ENCODE measurements around the gene TGFA.

Gene TGFA

DNA sequence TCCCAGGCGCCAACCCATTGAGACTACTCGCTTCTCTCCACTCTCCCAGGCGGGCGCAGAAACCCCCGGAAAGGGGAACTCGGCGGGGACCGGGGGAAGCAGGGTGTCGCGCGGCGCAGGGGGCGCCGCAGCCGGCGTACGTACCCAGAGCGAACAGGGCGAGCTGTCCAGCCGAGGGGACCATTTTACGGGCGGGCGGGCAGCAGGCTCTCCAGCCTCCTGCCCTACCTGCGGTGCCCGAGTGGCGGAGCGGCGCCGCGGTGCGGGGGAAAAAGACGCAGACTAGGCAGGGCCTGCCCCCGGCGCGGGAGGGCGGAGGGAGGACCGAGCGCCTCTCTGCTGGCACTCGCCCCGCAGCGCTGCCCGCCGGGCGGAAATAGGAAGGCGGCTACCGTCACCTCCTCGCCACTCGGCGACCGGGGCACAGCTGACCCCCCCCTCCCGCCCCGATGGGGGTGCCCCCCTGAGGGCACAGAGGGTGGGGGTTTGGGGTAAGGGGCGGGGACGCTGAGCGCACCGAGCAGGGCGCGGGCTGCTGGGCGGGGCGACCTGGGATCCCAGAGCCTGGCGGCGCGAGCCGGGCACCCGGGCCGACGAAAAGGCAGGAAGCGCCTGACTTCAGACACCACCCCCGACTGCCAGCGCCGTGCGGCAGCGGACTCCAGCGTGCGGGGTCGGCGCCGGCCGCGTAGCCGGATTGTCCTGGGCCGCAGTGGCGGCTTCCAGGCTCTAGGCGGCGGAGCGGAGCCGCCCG is at the start of gene TGFA:
TSS of gene TGFA (minus strand) at position 243 of the 754 bp plus-strand sequence. CDS start at position 184, 59 bp downstream.
- no peak for DNase-seq (ENCODE audit: low read depth)

DNA sequence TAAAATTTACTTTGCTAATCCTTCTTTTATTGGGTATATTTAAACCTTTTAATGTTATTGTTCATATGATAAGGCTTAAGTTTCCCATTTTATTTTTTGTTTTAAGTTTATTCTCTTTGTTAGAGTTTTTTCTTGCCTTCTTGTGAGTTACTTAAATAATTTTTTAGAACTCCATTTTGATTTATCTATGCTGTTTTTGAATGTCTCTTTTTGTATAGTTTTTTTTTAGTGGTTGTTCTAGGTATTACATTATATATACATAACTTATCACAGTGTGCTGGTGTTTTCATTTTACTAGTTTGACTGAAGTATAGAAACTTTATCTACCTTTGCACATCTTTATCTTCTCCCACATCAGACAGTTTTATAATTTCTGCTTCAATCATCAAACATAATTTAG is 49.4 kb upstream of the TGFA start:
- no peak for DNase-seq (ENCODE audit: low read depth)

DNA sequence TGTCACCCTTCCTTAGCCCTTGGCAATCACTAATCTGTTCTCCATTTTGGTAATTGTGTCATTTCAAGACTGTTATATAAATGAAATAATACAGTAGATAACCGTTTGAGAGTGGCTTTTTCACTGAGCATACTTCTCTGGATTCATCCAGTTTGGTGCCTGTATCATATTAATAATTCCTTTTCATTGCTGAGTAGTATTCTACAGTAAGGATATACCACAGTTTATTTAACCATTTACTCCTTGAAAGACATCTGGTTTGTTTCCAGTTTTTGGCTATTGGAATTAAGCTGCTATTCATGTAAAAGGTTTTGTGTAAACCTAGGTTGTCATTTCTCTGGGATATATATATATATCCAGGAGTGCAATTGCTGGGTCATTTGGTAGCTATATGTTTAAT is 44.6 kb upstream of the TGFA start:
- no peak for DNase-seq (ENCODE audit: low read depth)

DNA sequence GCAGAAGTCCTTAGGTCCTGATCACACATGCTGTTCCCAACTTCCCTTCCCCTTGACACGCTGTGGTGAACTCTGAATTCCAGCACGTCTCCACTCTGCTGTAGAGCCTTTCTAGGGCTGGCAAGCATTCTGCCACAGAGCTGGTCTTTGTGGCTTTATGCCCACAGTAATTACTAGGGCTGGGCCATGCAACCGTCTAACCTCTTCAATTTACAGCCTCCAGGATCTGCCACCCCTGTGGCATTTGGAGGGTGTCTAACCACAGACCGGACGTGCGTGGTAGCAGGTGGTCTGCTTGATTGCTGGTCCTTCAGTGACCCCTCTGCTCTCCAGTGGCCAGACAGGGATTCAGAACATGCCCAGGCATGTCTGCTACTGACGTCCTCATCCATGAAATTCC is 43.1 kb upstream of the TGFA start:
- no peak for DNase-seq (ENCODE audit: low read depth)

DNA sequence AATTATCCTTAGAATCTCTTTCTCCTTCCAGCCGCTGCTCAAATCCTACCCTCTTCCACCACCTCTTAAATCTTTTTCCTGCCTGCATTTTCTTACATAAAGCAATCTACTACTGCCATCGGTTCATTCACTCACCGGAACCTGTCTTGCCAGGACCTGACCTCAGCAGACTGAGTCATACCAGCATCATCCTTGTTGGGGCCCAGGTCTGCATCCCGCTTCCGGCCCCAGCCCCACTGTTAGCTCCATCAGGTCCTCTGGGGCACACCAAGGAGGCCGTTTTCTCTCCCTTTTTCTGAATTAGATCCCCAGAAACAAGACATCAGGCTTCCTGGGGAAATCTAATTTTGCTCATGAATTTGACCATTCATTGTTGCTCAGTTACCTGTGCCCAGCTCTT is 42.7 kb upstream of the TGFA start:
- DNase-seq (ENCODE audit: low read depth): peak; percentile 35

DNA sequence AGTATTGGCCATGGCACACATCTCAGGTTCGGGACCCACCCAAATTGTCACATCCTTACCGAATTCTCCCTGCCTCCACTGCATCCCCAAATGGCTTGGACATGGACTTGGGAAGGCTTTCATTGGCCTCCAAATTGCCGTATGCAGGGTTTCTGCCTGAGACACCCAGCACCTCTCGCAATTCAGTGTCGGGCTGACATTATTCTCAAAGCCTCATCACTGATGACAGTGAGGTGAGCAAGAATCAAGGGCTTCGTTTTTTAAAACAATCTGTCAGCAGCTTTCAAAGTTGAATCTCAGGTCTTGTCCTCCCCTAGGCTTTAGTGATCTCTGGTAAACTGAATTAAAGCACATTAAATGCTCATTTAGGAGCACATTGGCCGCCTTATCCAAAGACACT is 29.5 kb upstream of the TGFA start:
- no peak for DNase-seq (ENCODE audit: low read depth)

DNA sequence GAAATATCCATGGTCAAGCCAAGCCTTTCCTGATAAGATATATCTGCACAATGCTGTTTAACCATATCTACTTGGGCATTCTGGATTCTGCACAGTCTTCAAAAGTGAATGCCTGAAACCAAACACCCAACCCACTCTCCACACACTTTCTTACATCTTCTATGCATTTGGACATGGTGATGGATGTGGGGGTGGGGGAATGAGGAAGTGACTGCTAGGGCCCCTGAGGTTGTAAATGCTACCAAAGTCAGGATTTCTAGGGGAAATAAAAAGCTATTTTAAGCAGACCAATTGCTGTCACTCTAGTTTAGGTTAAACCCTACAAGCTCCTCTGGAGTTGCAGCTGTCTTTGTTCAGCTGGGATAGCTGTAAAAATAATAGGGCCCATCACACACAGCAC is 26.7 kb upstream of the TGFA start:
- no peak for DNase-seq (ENCODE audit: low read depth)

DNA sequence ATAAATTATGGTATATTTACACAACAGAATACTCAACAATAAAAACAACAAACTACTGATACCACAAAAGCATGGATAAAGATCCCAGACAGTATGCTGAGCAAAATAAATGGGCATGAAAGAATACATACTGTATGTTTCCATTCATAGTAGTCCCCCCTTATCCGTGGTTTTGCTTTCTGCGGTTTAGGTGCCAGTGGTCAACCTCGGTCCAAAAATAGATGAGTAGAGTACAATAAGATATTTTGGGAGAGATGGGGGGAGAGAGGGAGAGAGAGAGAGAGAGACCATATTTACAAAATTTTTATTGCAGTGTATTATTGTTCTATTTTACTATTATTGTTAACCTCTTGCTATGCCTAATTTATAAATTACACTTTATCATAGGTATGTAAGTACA is 21.0 kb upstream of the TGFA start:
- DNase-seq (ENCODE audit: low read depth): no peak

DNA sequence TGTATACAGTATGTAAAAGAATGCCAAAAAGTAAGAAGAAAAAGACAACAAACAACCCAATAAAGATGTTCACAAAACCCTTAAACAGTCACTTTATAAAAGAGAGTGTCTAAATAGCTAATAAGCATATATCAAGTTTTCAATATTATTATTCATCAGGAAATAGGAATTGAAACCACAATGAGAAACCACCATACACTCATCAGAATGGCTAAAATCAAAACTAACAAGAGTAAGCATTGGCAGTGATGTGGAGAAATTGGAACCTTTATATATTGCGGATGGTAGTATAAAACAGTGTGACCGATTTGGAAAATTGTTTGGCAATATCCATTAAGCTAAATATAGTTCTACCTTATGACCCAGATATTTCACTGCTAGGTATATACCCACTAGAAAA is 20.5 kb upstream of the TGFA start:
- DNase-seq (ENCODE audit: low read depth): no peak

DNA sequence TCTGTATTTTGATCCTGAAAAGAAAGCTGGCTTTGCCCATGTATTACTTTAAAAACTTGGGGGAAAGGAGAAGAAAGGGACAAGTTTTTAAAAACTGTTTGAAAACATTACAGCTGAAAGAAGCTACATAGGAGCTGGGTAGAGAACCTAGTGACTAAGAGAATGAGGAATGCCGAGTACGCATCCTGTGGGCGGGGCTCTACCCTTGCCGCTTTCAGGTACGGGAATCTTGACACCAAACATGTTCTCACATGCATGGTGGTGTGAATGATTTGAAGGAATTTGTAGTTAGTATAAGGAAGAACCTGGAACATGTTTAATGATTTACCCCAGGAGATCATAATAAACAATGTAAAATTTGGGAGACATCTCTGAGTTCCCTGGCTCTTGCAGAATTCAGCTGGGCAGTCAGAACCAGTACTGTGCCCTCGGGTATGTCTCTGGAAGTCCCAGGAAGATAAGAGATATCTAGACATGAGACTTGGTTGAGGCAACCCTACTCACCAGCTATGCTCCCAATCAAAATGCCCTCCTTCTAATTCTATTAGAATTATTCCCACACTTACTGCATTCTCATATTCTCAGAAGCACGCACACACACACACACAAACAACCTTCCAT is 16.5 kb upstream of the TGFA start:
- DNase-seq (ENCODE audit: low read depth): peak; percentile 15

DNA sequence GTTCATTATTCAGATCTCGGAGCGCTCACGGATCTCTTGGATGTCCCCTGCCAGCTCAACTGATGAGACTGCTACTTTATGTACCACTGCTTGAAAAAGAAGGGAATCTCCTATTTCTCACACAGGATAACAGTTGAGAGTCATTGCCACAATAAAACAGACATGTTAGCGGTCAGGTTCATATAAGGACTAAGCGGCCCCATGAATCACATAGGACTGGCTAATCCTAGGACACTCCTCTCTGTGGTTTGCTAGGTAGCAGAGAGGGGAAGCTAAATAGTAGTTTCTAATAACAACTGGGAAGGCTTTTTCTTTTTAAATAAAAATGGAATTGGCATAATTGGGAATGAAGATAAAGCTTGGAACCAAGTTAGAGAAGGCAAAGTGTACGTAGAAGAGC is 15.9 kb upstream of the TGFA start:
- no peak for DNase-seq (ENCODE audit: low read depth)

DNA sequence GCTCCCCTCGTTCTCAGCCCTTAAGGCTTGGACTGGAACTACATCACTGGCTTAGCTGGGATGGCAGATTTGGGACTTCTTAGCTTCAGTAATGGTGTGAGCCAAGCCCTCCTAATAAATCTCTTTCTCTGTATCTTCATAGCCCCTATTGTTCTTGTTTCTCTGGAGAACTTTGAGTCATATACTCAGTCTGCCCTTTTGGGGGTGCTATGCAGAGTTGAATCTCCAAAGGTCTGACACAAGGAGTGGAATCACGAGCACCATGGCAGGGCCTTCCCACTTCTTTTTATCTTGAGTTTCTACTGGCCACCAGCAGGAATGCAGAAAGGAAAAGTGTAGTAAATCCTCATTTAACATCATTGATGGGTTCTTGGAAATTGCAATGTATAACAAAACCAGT is 13.3 kb upstream of the TGFA start:
- no peak for DNase-seq (ENCODE audit: low read depth)

DNA sequence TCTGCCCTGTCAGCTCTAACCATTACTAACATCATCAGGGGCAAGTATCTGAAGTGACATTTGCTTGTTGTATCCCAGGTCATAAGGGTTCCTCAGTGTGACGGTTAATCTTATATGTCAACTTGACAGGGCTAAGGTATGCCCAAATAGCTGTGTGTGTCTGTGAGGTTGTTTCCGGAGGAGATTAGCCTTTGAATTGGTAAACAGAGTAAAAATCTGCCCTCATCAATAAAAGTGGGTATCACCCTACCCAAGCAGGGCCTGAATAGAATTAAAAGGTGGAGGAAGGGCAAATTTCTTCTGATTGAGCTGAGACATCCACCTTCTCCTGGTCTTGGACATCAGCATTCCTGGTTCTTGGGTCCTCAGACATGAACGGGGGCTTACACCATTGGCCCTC is 12.8 kb upstream of the TGFA start:
- no peak for DNase-seq (ENCODE audit: low read depth)

DNA sequence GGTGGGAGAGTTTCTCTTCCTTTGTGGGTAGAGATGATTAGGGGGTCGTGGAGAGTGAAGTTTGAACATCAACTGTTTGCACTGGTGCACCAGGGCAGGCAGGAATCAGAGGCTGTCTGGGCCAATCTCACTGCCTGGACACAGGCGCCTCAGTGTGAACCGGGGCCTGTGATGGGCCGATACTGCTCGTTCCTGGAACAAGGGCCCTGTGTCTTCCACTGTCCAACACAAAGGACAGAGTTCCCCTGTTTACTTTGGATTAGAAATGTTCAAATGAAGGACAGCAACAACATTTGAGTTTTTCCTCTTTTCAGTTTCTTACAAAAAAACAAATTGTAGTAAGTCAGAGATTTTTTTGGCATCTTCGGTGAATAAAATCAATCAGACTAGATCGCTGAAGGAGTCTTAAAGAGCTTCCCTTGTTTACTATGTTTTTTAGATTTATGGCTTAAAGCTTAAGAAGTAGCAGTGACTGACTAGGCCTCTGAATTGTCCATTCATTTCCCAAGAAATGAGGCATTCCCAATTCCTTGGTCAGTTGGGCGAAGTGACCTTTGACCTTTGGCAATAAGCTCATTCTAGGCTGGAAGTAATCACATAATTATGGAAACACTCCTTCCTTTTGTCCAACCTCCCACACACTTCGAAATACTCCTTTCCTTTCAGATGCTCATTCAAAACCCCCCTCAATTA is 11.6 kb upstream of the TGFA start:
- no peak for DNase-seq (ENCODE audit: low read depth)

DNA sequence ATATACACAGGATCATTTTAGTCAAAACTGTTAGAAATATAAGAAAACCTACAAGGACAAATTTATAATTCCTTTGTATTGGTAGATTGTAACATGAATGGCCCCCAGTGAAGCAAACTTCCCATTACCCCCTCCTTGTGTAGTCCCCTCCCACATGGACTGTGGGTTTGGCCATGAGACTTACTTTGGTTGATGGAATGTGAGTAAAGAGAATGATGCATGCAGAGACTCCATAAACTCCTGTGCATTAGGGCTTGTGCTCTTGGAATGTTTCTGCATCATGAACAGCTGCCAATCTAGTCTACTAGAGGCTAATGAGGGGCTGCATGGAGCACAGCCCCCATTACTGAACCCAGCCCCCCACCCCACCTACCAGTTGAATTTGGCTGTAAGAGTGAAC is 8.3 kb upstream of the TGFA start:
- DNase-seq (ENCODE audit: low read depth): no peak

DNA sequence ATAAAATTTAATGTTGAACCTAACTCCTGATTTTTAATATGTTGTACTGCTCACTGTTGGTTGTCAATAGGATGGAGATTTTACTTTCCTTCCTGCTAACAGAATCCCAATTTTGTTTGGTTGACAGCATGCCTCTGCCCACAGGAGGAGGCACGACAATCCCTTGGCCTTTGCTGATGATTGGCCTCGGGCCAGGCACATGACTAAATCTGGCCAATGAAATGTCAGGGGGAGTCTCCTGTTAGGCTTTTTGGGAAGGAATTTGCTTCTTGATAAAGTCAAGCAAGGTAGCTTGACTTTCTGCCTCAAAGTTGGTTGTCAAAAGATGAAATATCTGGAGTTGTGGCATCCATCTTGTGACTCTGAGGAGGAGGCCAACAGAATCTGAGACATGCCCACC is 6.8 kb upstream of the TGFA start:
- DNase-seq (ENCODE audit: low read depth): no peak

DNA sequence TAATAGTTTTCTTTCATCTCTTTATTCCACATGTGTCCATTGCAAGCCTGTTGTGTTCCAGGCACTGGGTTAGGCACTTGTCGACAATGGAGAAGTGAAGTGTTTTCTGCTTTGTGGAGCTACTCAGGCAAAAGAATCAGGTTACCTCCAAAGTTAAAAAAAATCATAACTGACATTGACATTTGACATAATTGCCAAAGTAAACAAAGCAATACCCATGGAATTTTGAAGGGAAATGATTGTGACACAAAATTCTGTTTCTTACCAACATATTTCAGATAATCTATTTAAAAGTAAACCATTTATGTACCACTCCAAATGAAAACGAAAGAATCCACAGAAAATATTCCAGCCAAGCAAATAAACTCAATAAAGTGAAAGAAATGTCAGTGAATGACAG is 6.4 kb upstream of the TGFA start:
- DNase-seq (ENCODE audit: low read depth): no peak

DNA sequence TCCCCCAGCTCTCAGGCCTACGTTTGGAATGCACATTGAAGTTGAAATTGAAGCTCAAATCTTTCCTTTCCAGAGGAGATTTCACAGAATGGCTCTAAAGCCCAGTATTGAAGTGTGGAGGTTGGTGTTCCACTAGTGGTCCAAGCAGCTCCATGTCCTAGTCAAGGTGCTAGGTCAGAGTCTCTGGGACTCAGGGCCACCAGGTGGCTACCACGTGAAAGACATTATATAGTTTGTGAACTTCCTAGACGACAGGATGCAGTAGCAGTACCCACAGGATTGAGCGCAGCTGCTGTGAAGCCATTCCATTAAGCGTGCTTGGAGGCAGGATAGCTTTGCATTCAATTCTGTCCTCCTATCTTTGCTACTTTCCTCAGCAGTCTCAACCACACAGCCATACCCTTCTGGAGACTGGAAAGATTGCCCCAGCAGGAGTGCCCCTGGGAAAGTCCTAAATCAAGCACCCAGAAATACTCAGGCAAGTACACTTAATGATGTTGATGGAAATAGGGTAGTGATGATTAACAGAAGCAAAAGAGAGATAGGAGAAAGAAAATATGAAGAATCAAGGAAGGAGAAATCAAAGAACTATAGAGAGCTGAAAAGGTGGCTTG is 4.7 kb upstream of the TGFA start:
- DNase-seq (ENCODE audit: low read depth): no peak

DNA sequence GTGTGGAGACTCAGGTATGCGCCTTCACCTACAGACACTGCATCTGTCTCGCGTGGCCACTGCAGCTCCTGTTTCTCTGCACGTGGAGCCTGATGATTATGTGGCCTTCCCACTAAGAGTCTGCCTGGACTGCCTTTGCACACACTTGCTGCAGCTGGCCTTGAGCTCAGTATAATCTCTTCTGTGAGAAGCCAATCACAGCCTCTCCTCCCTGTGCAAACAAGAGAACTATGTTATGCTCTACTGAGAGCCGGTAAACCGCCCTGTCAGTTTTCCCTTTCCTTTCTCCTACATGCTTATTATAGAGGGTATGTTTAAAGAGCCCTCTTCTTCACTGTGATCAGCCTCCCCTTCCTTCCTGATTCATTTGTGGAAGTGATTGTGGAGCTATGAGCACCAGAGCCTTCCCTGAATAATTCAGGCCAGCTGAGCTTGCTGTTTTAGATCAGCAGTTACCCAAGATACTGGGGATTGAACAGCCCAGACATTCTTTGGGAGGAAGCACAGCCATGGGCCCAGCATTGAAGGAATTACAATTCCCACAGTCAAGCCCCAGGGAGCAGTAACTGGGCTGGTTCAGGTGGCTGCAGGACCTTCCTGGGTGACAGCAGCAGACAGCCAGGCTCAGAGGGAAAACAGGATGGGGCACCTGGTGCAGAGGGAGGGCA is 3.7 kb upstream of the TGFA start:
- DNase-seq (ENCODE audit: low read depth): no peak

DNA sequence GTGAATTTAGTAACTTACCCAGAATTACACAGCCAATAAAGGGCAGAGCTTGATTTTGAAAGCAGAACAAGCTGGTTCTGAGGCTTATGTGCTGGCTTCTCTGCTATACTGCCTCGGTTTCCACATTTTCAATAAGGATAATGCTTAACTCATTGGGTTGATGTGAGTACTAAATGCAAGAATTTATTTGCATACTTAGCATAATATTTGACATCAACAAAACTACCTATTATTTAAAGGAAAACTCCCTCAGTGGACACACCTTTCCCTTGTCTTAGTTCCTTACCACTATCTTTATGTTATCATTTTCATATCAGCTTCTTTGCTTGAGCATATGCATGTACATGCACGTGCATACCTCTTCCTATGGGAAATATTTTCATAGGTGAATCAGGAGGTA is 3.0 kb upstream of the TGFA start:
- no peak for DNase-seq (ENCODE audit: low read depth)

DNA sequence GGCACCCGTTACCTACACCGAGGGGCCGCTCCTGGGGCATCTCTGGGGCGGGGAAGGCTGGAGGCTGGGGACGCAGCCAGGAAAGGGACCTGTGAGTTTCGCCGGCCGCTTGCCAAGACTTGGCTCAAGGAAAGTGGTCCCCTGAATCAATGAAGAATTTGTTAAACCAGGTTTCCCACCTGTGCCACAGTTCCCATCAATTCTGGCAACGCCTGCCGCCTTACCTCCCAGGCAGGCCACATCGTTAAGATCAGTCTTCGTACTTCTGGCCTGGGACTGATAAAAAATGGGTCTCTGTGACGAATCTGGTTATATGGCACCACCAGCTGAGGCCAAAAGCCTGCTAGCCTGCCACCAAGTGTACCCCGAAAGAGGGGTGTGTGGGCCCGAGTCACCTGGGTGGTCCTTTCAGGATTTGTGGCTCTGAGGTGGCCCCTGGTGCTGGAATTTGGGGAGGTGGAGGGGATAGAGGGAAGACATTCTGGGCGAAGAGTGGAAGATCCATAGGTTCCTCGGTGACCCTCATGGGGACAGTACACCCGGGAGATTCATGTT is 789 bp upstream of the TGFA start:
- no peak for DNase-seq (ENCODE audit: low read depth)

DNA sequence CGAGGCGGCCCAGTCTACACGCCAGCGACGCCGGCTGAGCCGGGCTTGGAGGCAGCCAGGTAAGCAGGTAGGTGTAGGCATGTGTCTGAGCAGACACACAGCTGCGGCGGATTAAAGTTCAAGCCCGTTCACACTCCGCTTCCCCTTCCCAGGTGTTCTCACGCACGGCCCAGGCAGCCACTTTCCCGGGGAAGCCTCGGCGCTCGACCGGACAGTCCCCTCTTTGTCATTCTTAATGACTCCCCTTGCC is 367 bp downstream of the TGFA start:
- DNase-seq (ENCODE audit: low read depth): no peak
